GM21423 (cell line): ENCODE measurements around the gene HELZ.
"Not testable (repeated sequence)": the region's sequence is repeated elsewhere in the genome, so short reads cannot be mapped to it uniquely, and the experiment has no call there.

Source experiments
- ATAC-seq: cut with Tn5 transposase; IDR thresholded peaks from one replicate; pipeline ENCODE4 v1.9.1; 2021; ENCODE audit warnings: mild to moderate bottlenecking, moderate library complexity; ENCODE audit not compliant: unreplicated experiment

The HELZ gene, protein sequence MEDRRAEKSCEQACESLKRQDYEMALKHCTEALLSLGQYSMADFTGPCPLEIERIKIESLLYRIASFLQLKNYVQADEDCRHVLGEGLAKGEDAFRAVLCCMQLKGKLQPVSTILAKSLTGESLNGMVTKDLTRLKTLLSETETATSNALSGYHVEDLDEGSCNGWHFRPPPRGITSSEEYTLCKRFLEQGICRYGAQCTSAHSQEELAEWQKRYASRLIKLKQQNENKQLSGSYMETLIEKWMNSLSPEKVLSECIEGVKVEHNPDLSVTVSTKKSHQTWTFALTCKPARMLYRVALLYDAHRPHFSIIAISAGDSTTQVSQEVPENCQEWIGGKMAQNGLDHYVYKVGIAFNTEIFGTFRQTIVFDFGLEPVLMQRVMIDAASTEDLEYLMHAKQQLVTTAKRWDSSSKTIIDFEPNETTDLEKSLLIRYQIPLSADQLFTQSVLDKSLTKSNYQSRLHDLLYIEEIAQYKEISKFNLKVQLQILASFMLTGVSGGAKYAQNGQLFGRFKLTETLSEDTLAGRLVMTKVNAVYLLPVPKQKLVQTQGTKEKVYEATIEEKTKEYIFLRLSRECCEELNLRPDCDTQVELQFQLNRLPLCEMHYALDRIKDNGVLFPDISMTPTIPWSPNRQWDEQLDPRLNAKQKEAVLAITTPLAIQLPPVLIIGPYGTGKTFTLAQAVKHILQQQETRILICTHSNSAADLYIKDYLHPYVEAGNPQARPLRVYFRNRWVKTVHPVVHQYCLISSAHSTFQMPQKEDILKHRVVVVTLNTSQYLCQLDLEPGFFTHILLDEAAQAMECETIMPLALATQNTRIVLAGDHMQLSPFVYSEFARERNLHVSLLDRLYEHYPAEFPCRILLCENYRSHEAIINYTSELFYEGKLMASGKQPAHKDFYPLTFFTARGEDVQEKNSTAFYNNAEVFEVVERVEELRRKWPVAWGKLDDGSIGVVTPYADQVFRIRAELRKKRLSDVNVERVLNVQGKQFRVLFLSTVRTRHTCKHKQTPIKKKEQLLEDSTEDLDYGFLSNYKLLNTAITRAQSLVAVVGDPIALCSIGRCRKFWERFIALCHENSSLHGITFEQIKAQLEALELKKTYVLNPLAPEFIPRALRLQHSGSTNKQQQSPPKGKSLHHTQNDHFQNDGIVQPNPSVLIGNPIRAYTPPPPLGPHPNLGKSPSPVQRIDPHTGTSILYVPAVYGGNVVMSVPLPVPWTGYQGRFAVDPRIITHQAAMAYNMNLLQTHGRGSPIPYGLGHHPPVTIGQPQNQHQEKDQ (N-terminal part only)

GRCh38 chr17:67245073-67245693 is at the start of gene HELZ:
Gene HELZ, minus strand, starts transcription at chr17:67245196. Its CDS starts 26,392 bp downstream, at chr17:67218804.
- ATAC-seq, result peak; percentile 54

GRCh38 chr17:67293251-67294203 is 48.5 kb upstream of the HELZ start:
- peak; percentile 79 for ATAC-seq

- no peak for ATAC-seq
Measured at GRCh38 chr17:67290711-67291291, 45.8 kb upstream of the HELZ start.

DNA sequence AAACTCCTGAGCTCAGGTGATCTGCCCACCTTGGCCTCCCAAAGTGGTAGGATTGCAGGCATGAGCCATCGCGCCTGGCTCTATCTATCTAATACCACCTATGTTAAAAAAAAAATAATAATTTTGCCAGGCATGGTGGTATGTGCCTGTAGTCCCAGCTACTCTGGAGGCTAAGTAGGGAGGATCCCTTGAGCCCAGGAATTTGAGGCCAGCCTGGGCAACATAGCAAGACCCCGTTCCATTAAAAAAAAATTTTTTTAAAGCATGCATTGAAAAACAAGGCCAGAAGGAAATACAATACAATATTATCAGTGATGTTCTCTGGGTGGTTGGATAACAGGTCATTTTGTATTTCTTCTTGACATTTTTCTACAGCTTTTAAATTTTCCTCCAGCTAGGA is 45.2 kb upstream of the HELZ start:
- no peak for ATAC-seq

DNA sequence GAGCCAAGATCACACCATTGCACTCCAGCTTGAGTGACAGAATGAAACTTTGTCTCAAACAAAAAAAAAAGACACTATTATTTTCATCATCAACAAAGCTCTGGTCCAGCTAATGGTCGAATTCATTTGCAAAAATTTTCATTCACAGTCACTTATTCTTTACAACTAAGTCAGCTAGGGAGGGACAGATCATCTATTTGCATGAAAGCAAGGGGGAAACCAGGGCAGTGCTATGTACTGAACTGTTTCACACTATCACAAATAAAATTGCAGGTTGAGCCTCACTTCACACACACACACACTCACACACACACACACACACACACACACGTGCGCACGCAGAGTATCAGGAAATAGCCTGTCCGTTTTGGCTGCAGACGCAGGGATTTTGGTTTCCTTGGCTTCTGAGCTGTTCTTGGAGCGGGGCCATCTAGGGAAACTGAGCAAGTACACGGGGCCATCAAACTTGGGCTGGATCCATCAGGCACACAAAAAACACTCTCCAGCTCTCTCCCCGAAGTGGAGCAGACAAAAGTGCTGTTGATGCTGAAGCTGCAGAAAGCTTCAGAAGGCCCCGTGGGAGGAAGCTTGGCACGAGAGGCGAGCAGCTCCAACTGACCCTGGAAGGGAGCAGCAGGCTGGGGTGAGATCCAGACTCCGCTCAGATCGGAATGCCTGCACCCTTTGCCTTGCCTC is 44.3 kb upstream of the HELZ start:
- ATAC-seq, result no peak

DNA sequence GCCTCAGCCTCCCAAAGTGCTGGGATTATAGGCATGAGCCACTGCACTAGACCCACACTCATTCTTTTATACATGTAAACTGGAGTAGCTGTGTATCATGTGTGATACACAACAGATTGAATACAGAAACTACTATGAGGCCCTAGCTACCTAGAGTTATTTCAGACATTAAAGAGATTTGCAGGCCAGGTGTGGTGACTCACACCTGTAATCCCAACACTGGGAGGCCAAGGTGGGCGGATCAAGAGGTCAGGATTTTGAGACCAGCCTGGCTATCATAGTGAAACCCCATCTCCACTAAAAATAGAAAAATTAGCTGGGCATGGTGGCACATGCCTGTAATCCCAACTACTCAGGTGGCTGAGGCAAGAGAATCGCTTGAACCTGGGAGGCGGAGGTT is 41.8 kb upstream of the HELZ start:
- not testable (repeated sequence) for ATAC-seq

DNA sequence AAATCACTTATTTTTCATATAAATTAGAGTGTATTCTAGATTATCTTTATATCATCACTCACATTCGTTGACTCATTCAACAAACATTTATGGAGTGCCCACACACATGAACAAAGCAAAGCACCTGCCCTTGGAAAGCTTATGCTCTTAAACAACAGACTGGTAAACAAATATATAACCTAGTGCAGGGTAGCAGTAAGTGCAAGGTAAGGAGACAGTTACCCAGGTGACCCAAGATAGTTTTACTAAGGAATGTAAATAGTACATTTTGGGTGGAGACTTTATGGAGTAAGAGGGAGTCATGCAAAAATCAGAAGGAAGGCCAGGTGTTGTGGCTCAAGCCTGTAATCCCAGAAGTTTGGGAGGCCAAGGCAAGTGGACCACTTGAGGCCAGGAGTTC is 40.4 kb upstream of the HELZ start:
- no peak for ATAC-seq

GRCh38 chr17:67283731-67284516 is 38.9 kb upstream of the HELZ start:
- no peak for ATAC-seq

DNA sequence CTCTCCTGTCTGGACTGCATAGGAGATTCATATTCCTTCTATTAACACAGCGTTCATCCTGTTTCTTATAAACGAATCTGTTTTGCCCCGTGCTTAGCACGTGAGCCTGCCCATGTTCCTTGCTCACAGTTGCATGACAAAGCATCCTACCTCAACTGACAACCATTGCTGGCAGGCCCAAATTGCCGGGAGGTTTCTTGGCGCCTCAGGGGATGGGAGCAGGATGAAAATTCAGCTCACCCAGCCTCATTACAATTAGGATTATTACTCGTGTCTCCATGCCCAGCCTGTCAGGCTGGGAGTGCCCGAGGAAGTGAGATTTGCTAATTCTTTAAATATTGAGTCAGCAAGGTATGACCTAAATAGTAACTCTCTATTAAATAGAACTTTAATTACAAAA is 36.7 kb upstream of the HELZ start:
- no peak for ATAC-seq

GRCh38 chr17:67281053-67281452 is 36.1 kb upstream of the HELZ start:
- ATAC-seq, result no peak

GRCh38 chr17:67280279-67280678 is 35.3 kb upstream of the HELZ start:
- no peak for ATAC-seq

DNA sequence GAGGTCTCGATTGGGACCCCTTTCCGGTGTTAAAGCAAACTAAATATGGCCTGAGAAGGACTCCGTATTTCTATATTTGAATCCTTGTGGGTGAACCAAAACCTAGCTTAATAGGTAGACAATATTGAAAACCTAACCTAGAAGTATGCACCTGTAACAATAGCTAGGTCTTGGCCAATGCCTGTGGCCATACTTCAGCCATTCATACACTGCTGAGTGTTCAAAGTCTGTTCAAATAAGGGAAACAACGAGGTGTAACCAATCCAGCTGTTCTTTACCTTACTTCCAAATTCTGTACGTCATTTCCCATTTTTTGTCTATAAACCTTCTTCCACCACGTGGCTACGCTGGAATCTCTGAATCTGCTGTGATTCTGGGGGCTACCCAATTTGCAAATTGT is 34.1 kb upstream of the HELZ start:
- no peak for ATAC-seq

- no peak for ATAC-seq
Measured at GRCh38 chr17:67278363-67278762, 33.4 kb upstream of the HELZ start.

DNA sequence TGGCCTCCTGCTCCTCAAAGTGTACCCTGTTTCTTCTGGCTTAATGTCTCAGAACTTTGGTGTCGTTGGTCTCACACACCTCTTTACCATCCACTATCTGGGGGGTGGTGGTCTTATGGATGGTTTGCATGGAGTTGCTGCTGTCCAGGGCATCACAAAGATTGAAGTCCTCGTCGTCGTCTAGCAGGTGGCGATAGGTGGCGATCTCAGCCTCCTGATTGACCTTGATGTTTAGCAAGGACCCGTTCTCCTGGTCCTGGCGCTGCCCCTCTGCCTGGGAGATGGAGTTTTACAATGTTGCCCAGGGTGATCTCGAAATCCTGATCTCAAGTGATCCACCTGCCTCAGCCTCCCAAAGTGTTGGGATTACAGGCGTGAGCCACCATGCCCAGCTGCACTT is 31.1 kb upstream of the HELZ start:
- no peak for ATAC-seq

DNA sequence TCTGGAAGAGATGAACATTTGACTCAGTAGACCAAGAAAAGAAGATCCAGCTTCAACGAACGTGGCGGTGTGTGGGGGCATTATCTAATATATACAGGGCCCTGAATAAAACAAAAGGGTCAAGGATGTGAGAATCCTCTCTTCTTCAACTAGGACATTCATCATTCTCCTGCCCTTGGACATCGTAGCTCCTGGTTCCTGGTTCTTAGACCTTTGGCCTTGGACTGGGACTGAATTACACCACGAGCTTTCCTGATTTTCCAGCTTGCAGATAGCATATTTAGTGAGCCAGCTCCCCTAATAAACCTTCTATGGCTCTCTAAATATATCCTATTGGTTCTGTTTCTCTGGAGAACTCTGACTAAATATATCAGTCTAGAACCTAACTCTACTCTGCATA is 29.5 kb upstream of the HELZ start:
- no peak for ATAC-seq

DNA sequence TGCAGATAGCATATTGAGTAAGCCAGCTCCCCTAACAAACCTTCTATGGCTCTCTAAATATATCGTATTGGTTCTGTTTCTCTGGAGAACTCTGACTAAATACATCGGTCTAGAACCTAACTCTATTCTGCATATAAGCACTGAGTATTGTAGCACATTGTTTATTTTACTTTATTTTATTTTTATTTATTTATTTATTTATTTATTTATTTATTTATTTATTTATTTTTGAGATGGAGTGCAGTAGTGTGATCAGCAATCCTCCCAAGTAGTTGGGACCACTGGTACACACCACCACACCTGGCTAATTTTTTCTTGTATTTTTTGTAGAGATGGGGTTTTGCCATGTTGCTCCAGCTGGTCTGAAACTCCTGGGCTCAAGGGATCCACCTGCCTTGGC is 28.9 kb upstream of the HELZ start:
- ATAC-seq, result no peak

DNA sequence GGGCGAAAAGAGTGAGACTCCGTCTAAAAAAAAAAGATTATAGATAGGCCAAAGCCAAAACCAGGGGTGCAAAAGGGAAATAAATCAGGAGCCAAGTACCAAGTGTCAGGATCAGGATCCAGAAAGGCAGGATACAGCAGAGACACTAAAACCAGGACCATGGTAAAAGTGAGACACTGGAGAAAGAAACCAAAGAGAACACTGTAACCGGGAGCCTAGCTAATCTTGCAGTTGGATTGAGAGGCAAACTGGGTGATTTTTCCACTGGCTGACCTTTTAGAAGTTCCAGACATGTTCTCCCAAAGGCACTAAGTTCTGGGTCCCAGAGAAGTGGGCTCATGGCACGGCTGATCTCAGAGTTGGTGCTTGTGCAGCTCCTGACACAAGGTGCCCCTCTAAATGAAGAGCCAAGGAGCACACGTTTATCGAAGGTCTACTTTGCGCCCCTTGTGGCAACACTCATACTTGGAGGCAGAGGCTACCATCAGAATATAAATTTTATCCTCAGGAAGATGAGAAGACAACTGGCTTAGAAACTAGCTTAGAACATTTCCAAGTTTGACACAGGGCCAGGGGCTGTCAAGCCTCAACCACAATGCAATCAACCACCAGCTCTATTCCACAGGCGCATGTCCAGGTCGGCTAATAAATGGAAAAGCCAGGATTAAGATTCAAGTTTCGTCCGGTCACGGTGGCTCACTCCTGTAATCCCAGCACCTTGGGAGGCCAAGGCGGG is 27.5 kb upstream of the HELZ start:
- no peak for ATAC-seq
